Keratinocyte (primary cell): ENCODE measurements around the gene LRFN3.
"Not testable (repeated sequence)": the region's sequence is repeated elsewhere in the genome, so short reads cannot be mapped to it uniquely, and the experiment has no call there.

Experiments used
- EZH2 ChIP-seq: IDR thresholded peaks from one replicate; pipeline ENCODE4 v1.6.1; 2012; ENCODE audit warnings: inconsistent platforms, mild to moderate bottlenecking, low read length, moderate library complexity
- TF ChIP-seq, protein P1 (sequence below), 3 experiments: IDR thresholded peaks in 1 of 3; conservative IDR thresholded peaks in 1 of 3; optimal IDR thresholded peaks in 1 of 3; 2 replicates in 2 of 3; 3 replicates in 1 of 3; pipeline versions ENCODE3 to v1.5.1; 2011; ENCODE audit warnings: low read length in 3 of 3, mild to moderate bottlenecking in 3 of 3, moderate library complexity in 2 of 3, control low read depth in 1 of 3, inconsistent platforms in 1 of 3; ENCODE audit not compliant: insufficient read depth in 2 of 3; ENCODE audit errors: extremely low read depth in 1 of 3

DNA sequence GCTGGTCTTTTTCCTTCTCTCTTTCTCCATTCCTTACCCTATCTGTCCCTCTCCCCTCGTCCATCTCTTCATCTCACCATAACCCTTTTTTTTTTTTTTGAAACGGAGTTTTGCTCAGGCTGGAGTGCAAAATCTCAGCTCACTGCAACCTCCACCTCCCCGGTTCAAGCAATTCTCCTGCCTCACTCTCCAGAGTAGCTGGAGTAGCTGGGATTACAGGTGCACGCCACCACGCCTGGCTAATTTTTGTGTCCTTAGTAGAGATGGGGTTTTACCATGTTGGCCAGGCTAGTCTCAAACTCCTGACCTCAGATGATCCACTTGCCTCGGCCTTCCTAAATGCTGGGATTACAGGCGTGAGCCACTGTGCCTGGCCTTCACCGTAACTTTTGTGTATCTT, 21.2 kb downstream of the LRFN3 start:
- TF ChIP-seq, protein P1, sequence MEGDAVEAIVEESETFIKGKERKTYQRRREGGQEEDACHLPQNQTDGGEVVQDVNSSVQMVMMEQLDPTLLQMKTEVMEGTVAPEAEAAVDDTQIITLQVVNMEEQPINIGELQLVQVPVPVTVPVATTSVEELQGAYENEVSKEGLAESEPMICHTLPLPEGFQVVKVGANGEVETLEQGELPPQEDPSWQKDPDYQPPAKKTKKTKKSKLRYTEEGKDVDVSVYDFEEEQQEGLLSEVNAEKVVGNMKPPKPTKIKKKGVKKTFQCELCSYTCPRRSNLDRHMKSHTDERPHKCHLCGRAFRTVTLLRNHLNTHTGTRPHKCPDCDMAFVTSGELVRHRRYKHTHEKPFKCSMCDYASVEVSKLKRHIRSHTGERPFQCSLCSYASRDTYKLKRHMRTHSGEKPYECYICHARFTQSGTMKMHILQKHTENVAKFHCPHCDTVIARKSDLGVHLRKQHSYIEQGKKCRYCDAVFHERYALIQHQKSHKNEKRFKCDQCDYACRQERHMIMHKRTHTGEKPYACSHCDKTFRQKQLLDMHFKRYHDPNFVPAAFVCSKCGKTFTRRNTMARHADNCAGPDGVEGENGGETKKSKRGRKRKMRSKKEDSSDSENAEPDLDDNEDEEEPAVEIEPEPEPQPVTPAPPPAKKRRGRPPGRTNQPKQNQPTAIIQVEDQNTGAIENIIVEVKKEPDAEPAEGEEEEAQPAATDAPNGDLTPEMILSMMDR (optimal IDR thresholded peaks at IDR 0.05 in 1 of 3, IDR thresholded peaks at IDR 0.05 in 1 of 3, conservative IDR thresholded peaks at IDR 0.05 in 1 of 3; ENCODE audit: extremely low read depth in 1 of 3, insufficient read depth in 2 of 3, low read length in 3 of 3), result not testable (repeated sequence)
- not testable (repeated sequence) for TF ChIP-seq EZH2
